SKM-1 (cell line): ENCODE results near the gene CETN3.

Experiments used
- DNase-seq: peaks from one replicate; lab custom pipeline; 2025; ENCODE audit not compliant: unreplicated experiment; lab: John Stamatoyannopoulos, UW

The CETN3 gene

GRCh38 chr5:90409318-90410177 is at the start of gene CETN3:
TSS of gene CETN3 (minus strand) at chr5:90409756. CDS start at chr5:90409661, 95 bp downstream.
- peak; percentile 90 for DNase-seq

GRCh38 chr5:90446961-90447360 is 37.4 kb upstream of the CETN3 start:
- no peak for DNase-seq

GRCh38 chr5:90440644-90441043 is 31.1 kb upstream of the CETN3 start:
- no peak for DNase-seq

GRCh38 chr5:90438100-90438499 is 28.5 kb upstream of the CETN3 start:
- DNase-seq: no peak

- no peak for DNase-seq
These were observed 28.1 kb upstream of the CETN3 start for GRCh38 chr5:90437663-90438062.

GRCh38 chr5:90434116-90434714 is 24.7 kb upstream of the CETN3 start:
- no peak for DNase-seq

GRCh38 chr5:90424245-90424644 is 14.7 kb upstream of the CETN3 start:
- no peak for DNase-seq

- no peak for DNase-seq
These were observed 11.6 kb upstream of the CETN3 start for GRCh38 chr5:90421136-90421535.

- DNase-seq: no peak
These were observed 8.7 kb upstream of the CETN3 start for GRCh38 chr5:90418214-90418613.

- no peak for DNase-seq
These were observed 714 bp upstream of the CETN3 start for GRCh38 chr5:90410178-90410762.

GRCh38 chr5:90408571-90409317 is 812 bp downstream of the CETN3 start:
- DNase-seq: no peak

GRCh38 chr5:90406466-90406865 is 3.1 kb downstream of the CETN3 start:
- no peak for DNase-seq

- DNase-seq: no peak
These were observed 6.9 kb downstream of the CETN3 start for GRCh38 chr5:90402521-90403255.

GRCh38 chr5:90399251-90399650 is 10.3 kb downstream of the CETN3 start:
- no peak for DNase-seq

GRCh38 chr5:90398726-90399125 is 10.8 kb downstream of the CETN3 start:
- DNase-seq: no peak

- DNase-seq: no peak
These were observed 14.6 kb downstream of the CETN3 start for GRCh38 chr5:90395005-90395404.

- no peak for DNase-seq
These were observed 18.6 kb downstream of the CETN3 start for GRCh38 chr5:90390928-90391327.

- no peak for DNase-seq
These were observed 19.2 kb downstream of the CETN3 start for GRCh38 chr5:90390326-90390725.

GRCh38 chr5:90387508-90387907 is 22.0 kb downstream of the CETN3 start:
- DNase-seq: no peak

- peak; percentile 28 for DNase-seq
These were observed 23.4 kb downstream of the CETN3 start for GRCh38 chr5:90386099-90386710.
